ENCODE data around the gene CLEC17A. TPM values are rescaled to one million over a fixed set of nuclear protein-coding genes. Genes with fewer than 3 reads are reported as not detected.

CLEC17A gene
- polyA plus RNA-seq, 2 of the 4 experiments (the other 2 are of a cell fraction) = not detected

GRCh38 chr19:14555918-14556661, 26.8 kb upstream of the CLEC17A start:
- no peak for DNase-seq (ENCODE audit: low read depth in 1 of 2, low spot score in 1 of 2)
- TF ChIP-seq BCL3 (IDR thresholded peaks at IDR 0.05) (no peak), PBX3 (IDR thresholded peaks at IDR 0.05) (no peak), CEBPB (IDR thresholded peaks at IDR 0.05) (no peak), ZFP36 (IDR thresholded peaks at IDR 0.05; ENCODE audit: borderline replicate concordance, partially characterized antibody) (peak; percentile 71), REST (IDR thresholded peaks at IDR 0.05) (no peak), USF2 (IDR thresholded peaks at IDR 0.05) (no peak), MAX (IDR thresholded peaks at IDR 0.05) (no peak), KDM1A (IDR thresholded peaks at IDR 0.05; ENCODE audit: low read depth) (peak; percentile 66; the same call in 1 of the 2 replicates), MAFK (IDR thresholded peaks at IDR 0.05; ENCODE audit: partially characterized antibody) (no peak), EP300 (IDR thresholded peaks at IDR 0.05) (no peak), ESRRA (IDR thresholded peaks at IDR 0.05; ENCODE audit: borderline replicate concordance, low read length) (no peak), CTCF (IDR thresholded peaks at IDR 0.05) (no peak)
- H3K4me2 ChIP-seq = peak overlapping the region; percentile 45

GRCh38 chr19:14556662-14557188, 26.2 kb upstream of the CLEC17A start:
- peak; percentile 84 to 90 for ATAC-seq
- H3K4me1 ChIP-seq = no peaks in the 10 kb centered on the region
- TF ChIP-seq E2F6 (IDR thresholded peaks at IDR 0.05; ENCODE audit: borderline replicate concordance, low read depth) = no peak
- no peak for TF ChIP-seq CHD2 (IDR thresholded peaks at IDR 0.05; ENCODE audit: low read length, partially characterized antibody)
- no peak for TF ChIP-seq CHD4 (IDR thresholded peaks at IDR 0.05; ENCODE audit: borderline replicate concordance)
- TF ChIP-seq PHF8 (IDR thresholded peaks at IDR 0.05; ENCODE audit: borderline replicate concordance, low read depth) = no peak
- no peak for TF ChIP-seq FOSB (CRISPR knock-in tag; IDR thresholded peaks at IDR 0.05)
- TF ChIP-seq KDM1A (IDR thresholded peaks at IDR 0.05; ENCODE audit: low read depth) = no peak
- no peak for TF ChIP-seq POLR2AphosphoS2 (conservative IDR thresholded peaks at IDR 0.05; ENCODE audit: low read length)
- peak; percentile 69 for TF ChIP-seq CTCF (IDR thresholded peaks at IDR 0.05)
- TF ChIP-seq FOXS1 (CRISPR knock-in tag; IDR thresholded peaks at IDR 0.05) = no peak
- peak; percentile 35 to 41; a peak in 3 of 5 replicates for TF ChIP-seq RAD21 (conservative IDR thresholded peaks at IDR 0.05 in 1 of 2, IDR thresholded peaks at IDR 0.05 in 1 of 2)

More at GRCh38 chr19:14555918-14556661, 26.8 kb upstream of the CLEC17A start:
- ATAC-seq (peak; percentile 48 to 60; a peak in 5 of 6 replicates), FAIRE-seq (no peak)
- Histone ChIP-seq H3K4me3 (no peak overlapping the region), H3K9me3 (no peaks in the 10 kb centered on the region), H3K27ac (peak overlapping the region in 1 of 2 experiments; percentile 67; a peak in 3 of 6 replicates), H3K4me1 (0 out of 3 replicates have a peak, but pooled peaks cover 5% of the 10 kb centered on the region)
- ChIA-PET POLR2A (no interaction called here), CTCF (interaction anchor here (0.9 to 2.9 kb wide), 12 partner anchors 9 to 220 kb away, joined by 3 to 39 read pairs (median 8); partner anchors contain the start of gene NDUFB7)
- 83% methylated on average over 12 of the region's 12 CpGs for WGBS (ENCODE audit: missing lambda C conversion rate)

More at GRCh38 chr19:14556662-14557188, 26.2 kb upstream of the CLEC17A start:
- Histone ChIP-seq H3K4me3 (no peak overlapping the region), H3K9me3 (no peaks in the 10 kb centered on the region), H3K4me2 (peak overlapping the region; percentile 45), H3K27ac (peak overlapping the region in 1 of 2 experiments; percentile 67; a peak in 3 of 6 replicates)
- DNase-seq (ENCODE audit: low read depth in 1 of 2, low spot score in 1 of 2) (peak; percentile 66 to 83), FAIRE-seq (no peak)
- ChIA-PET POLR2A (interaction anchor here (0.5 kb wide), 1 partner anchor 766 kb away, joined by 3 read pairs; no protein-coding TSS in a partner anchor), CTCF (interaction anchor here (0.7 to 2.9 kb wide), 16 partner anchors 9 to 220 kb away, joined by 3 to 39 read pairs (median 6); partner anchors contain the start of gene NDUFB7)
- 21% methylated on average over 9 of the region's 18 CpGs for WGBS (ENCODE audit: missing lambda C conversion rate)
